Choroid plexus epithelial cell (primary cell): Measurements from ENCODE around the gene MTURN.

ENCODE experiments used
- DNase-seq: peaks from one replicate; pipeline ENCODE4 v3.0.0-alpha.2; 2010; ENCODE audit warnings: low read depth
- H3K4me3 ChIP-seq: 2 replicates; pipeline ENCODE4 v1.5.1; 2011; ENCODE audit warnings: low read depth, mild to moderate bottlenecking, control low read depth, low read length, moderate library complexity
- CTCF ChIP-seq: conservative IDR thresholded peaks from 2 replicates; pipeline ENCODE4 v1.5.1; 2011; ENCODE audit warnings: low read depth, mild to moderate bottlenecking, control low read depth, inconsistent platforms, low read length, moderate library complexity

MTURN gene

GRCh38 chr7:30143748-30144251 lies 9.0 kb downstream of the MTURN start:
- DNase-seq: peak; percentile 53
- TF ChIP-seq CTCF: no peak
- H3K4me3 ChIP-seq: no peak overlapping the region

GRCh38 chr7:30144657-30145306 lies 10.0 kb downstream of the MTURN start:
- DNase-seq: no peak
- TF ChIP-seq CTCF: no peak
- H3K4me3 ChIP-seq: no peak overlapping the region

- TF ChIP-seq CTCF: no peak
- H3K4me3 ChIP-seq: no peak overlapping the region
- DNase-seq: no peak
Measured at GRCh38 chr7:30145426-30145970, 10.7 kb downstream of the MTURN start.

GRCh38 chr7:30146127-30146612 lies 11.4 kb downstream of the MTURN start:
- no peak overlapping the region for H3K4me3 ChIP-seq
- no peak for DNase-seq
- TF ChIP-seq CTCF: no peak

- H3K4me3 ChIP-seq: no peak overlapping the region
- no peak for DNase-seq
- no peak for TF ChIP-seq CTCF
Measured at GRCh38 chr7:30147223-30147622, 12.4 kb downstream of the MTURN start.

GRCh38 chr7:30147785-30148184 lies 13.0 kb downstream of the MTURN start:
- no peak for TF ChIP-seq CTCF
- H3K4me3 ChIP-seq: no peak overlapping the region
- no peak for DNase-seq

- no peak overlapping the region for H3K4me3 ChIP-seq
- TF ChIP-seq CTCF: no peak
- no peak for DNase-seq
Measured at GRCh38 chr7:30148426-30148825, 13.6 kb downstream of the MTURN start.
